ENCODE data around the gene ANKZF1. TPM values are rescaled to one million over a fixed set of nuclear protein-coding genes. Genes with fewer than 3 reads are reported as not detected.

Gene ANKZF1
- total RNA-seq, 3 donors from 2014 or later (not counting 1 experiment from before 2014, with no cell fraction given), result 100 to 148 (median 117) TPM

- ATAC-seq, result no peak
- Histone ChIP-seq H3K4me1 (ENCODE audit: control insufficient read depth, insufficient read depth, low read length) (no peaks in the 10 kb centered on the region), H3K27me3 (ENCODE audit: control insufficient read depth, insufficient read depth, low read length) (no peaks in the 10 kb centered on the region), H3K27ac (ENCODE audit: low read length) (no peak overlapping the region), H3K4me3 (ENCODE audit: low read length) (no peak overlapping the region), H3K36me3 (ENCODE audit: control insufficient read depth, insufficient read depth, low read length) (peaks cover 29% of the 10 kb centered on the region), H3K9me3 (ENCODE audit: control insufficient read depth, insufficient read depth, low read length) (no peaks in the 10 kb centered on the region)
- H3K27ac Mint-ChIP-seq, result no peak overlapping the region
- no peak for TF ChIP-seq CTCF (IDR thresholded peaks at IDR 0.05)
- no peaks in the 10 kb centered on the region for H3K27me3 Mint-ChIP-seq (ENCODE audit: low read depth in 2 of 2)
- H3K4me3 Mint-ChIP-seq, result no peak overlapping the region
- intact Hi-C loops (cut with micrococcal nuclease), result no loop called here
- no peak for DNase-seq
- H3K4me1 Mint-ChIP-seq, result peaks cover 0 to 7% of the 10 kb centered on the region in 2 donors
- no peaks in the 10 kb centered on the region for H3K9me3 Mint-ChIP-seq
- 80% methylated on average over 7 of the region's 7 CpGs for WGBS (ENCODE audit: insufficient coverage)
- no peaks in the 10 kb centered on the region for H3K36me3 Mint-ChIP-seq
Observed at GRCh38 chr2:219186754-219187456, 42.7 kb upstream of the ANKZF1 start.

- H3K4me3 Mint-ChIP-seq, result no peak overlapping the region
- H3K27me3 ChIP-seq (ENCODE audit: control insufficient read depth, insufficient read depth, low read length), result no peaks in the 10 kb centered on the region
- H3K4me1 Mint-ChIP-seq, result peaks cover 5 to 15% of the 10 kb centered on the region in 2 donors
- no peak overlapping the region for H3K4me3 ChIP-seq (ENCODE audit: low read length)
- H3K4me1 ChIP-seq (ENCODE audit: control insufficient read depth, insufficient read depth, low read length), result peaks cover 11% of the 10 kb centered on the region
- no peaks in the 10 kb centered on the region for H3K36me3 Mint-ChIP-seq
- intact Hi-C loops (cut with micrococcal nuclease), result no loop called here
- H3K27ac Mint-ChIP-seq, result no peak overlapping the region
- no peak for TF ChIP-seq CTCF (IDR thresholded peaks at IDR 0.05)
- DNase-seq (peak in 1 of 2 donors; percentile 0), ATAC-seq (no peak)
- H3K27ac ChIP-seq (ENCODE audit: low read length), result no peak overlapping the region
- WGBS (ENCODE audit: insufficient coverage), result 100% methylated on average over 1 of the region's 1 CpG
- no peaks in the 10 kb centered on the region for H3K36me3 ChIP-seq (ENCODE audit: control insufficient read depth, insufficient read depth, low read length)
- H3K27me3 Mint-ChIP-seq (ENCODE audit: low read depth in 2 of 2), result peaks cover 0 to 7% of the 10 kb centered on the region in 2 donors
- no peaks in the 10 kb centered on the region for H3K9me3 Mint-ChIP-seq
- H3K9me3 ChIP-seq (ENCODE audit: control insufficient read depth, insufficient read depth, low read length), result no peaks in the 10 kb centered on the region
Observed at GRCh38 chr2:219197388-219197787, 32.2 kb upstream of the ANKZF1 start.

- H3K4me1 Mint-ChIP-seq, result peaks cover 5 to 15% of the 10 kb centered on the region in 2 donors
- ATAC-seq (no peak), DNase-seq (peak in 1 of 2 donors; percentile 0)
- H3K27ac ChIP-seq (ENCODE audit: low read length), result no peak overlapping the region
- intact Hi-C loops (cut with micrococcal nuclease), result no loop called here
- TF ChIP-seq CTCF (IDR thresholded peaks at IDR 0.05), result no peak
- no peaks in the 10 kb centered on the region for H3K9me3 ChIP-seq (ENCODE audit: control insufficient read depth, insufficient read depth, low read length)
- peak overlapping the region in 1 of 2 donors; percentile 86 for H3K27ac Mint-ChIP-seq
- H3K4me3 ChIP-seq (ENCODE audit: low read length), result no peak overlapping the region
- H3K9me3 Mint-ChIP-seq, result no peaks in the 10 kb centered on the region
- H3K27me3 ChIP-seq (ENCODE audit: control insufficient read depth, insufficient read depth, low read length), result no peaks in the 10 kb centered on the region
- no peaks in the 10 kb centered on the region for H3K36me3 ChIP-seq (ENCODE audit: control insufficient read depth, insufficient read depth, low read length)
- no peak overlapping the region for H3K4me3 Mint-ChIP-seq
- peaks cover 11% of the 10 kb centered on the region for H3K4me1 ChIP-seq (ENCODE audit: control insufficient read depth, insufficient read depth, low read length)
- H3K27me3 Mint-ChIP-seq (ENCODE audit: low read depth in 2 of 2), result peaks cover 0 to 7% of the 10 kb centered on the region in 2 donors
- no peaks in the 10 kb centered on the region for H3K36me3 Mint-ChIP-seq
- WGBS (ENCODE audit: insufficient coverage), result 96% methylated on average over 5 of the region's 5 CpGs
Observed at GRCh38 chr2:219198974-219199373, 30.6 kb upstream of the ANKZF1 start.
